Transverse colon (tissue), 4 donors: ENCODE measurements around the gene KMT2C. TPM values are rescaled to one million over a fixed set of nuclear protein-coding genes. Genes with fewer than 3 reads are reported as not detected.

Experiments used
- DNase-seq: peaks from one replicate; pipeline ENCODE4 v3.0.0-alpha.2; 2019
- H3K27ac ChIP-seq, 4 donors: fragments of 200-600 bp; sonication (generic); 2 replicates each; pipeline ENCODE4 v1.5.1; 2016 to 2018; ENCODE audit warnings: inconsistent platforms in 4 of 4
- H3K27me3 ChIP-seq: fragments of 200-600 bp; sonication (generic); 2 replicates; pipeline ENCODE4 v1.5.1; 2017; ENCODE audit warnings: inconsistent platforms
- H3K36me3 ChIP-seq, 4 donors: fragments of 200-600 bp; sonication (generic); 2 replicates each; pipeline ENCODE4 v1.5.1; 2017 to 2019; ENCODE audit warnings: inconsistent platforms in 4 of 4
- H3K4me1 ChIP-seq, 4 donors: fragments of 200-600 bp; sonication (generic); 2 replicates each; pipeline ENCODE4 v1.5.1; 2017 to 2020; ENCODE audit warnings: inconsistent platforms in 4 of 4
- H3K4me3 ChIP-seq, 4 donors: fragments of 200-600 bp; sonication (generic); 1 replicate in 1 of 4; 2 replicates in 3 of 4; pipeline versions ENCODE4 v1.5.1 to v1.6.1; 2017 to 2019; ENCODE audit warnings: inconsistent platforms in 4 of 4
- H3K9me3 ChIP-seq, 2 donors: fragments of 200-600 bp; sonication (generic); 2 replicates each; pipeline ENCODE4 v1.5.1; 2017 to 2019; ENCODE audit warnings: inconsistent platforms in 2 of 2
- CTCF ChIP-seq, 5 experiments: fragments of 200-600 bp in 3 of 5; fragments of 450-650 bp in 2 of 5; sonication (generic) in 3 of 5; IDR thresholded peaks; 1 replicate in 2 of 5; 2 replicates in 3 of 5; pipeline ENCODE4 v1.5.1; 2016 to 2017; ENCODE audit warnings: antibody characterized with exemption in 5 of 5, inconsistent platforms in 3 of 5, mild to moderate bottlenecking in 2 of 5, moderate library complexity in 1 of 5
- EP300 ChIP-seq: sonication (generic); formaldehyde crosslinking; IDR thresholded peaks from one replicate; pipeline ENCODE4 v1.6.1; 2017; ENCODE audit warnings: antibody characterized with exemption, low read depth
- POLR2A ChIP-seq: fragments of 450-650 bp; IDR thresholded peaks from one replicate; pipeline ENCODE4 v1.6.1; 2016; ENCODE audit warnings: antibody characterized with exemption, mild to moderate bottlenecking, moderate library complexity
- POLR2AphosphoS5 ChIP-seq, 3 donors: sonication (generic); formaldehyde crosslinking; IDR thresholded peaks; one replicate each; pipeline ENCODE4 v1.6.1; 2016; ENCODE audit warnings: antibody characterized with exemption in 3 of 3
- WGBS, 2 donors: methylation state at CpG; one replicate each; pipeline ENCODE4 v1.1.5; 2018; ENCODE audit warnings: low coverage in 1 of 2; 5-methylcytosine and 5-hydroxymethylcytosine counted together
- in situ Hi-C, 4 donors: fragments of 200-750 bp; cut with MboI; loops; one replicate each; pipeline versions ENCODE4 v1.15.0 to v1.15.1; 2017; ENCODE audit warnings: low sequenced_read_pairs in 3 of 4, low pct_ligation_motif_present in 1 of 4, low pct_unique_long_range_greater_than_20kb in 1 of 4
- intact Hi-C: fragments of 100-400 bp; cut with DNase I; formaldehyde crosslinking; loops from one replicate; pipeline ENCODE4 v1.15.1; 2023; ENCODE audit warnings: low total_unique reads
- total RNA-seq, 4 donors: library from RNA; depleted of rRNA; stranded (reverse); fragments of >200 nt; gene quantifications; one replicate each; pipeline ENCODE4 v1.1.0, GENCODE V29; 2016

Gene KMT2C
- total RNA-seq, 4 donors from 2014 or later: 72.6 to 99.5 (median 83.8) TPM

GRCh38 chr7:152130658-152131590, 304.9 kb downstream of the KMT2C start:
- 95 to 96% methylated on average over 16 to 37 of the region's 37 CpGs for WGBS, 2 donors
- Histone ChIP-seq H3K4me1 (no peaks in the 10 kb centered on the region), H3K36me3 (peaks cover 0 to 18% (median 9%) of the 10 kb centered on the region in 4 donors), H3K27me3 (no peaks in the 10 kb centered on the region), H3K4me3 (no peak overlapping the region), H3K9me3 (no peaks in the 10 kb centered on the region), H3K27ac (no peak overlapping the region)
- no peak for TF ChIP-seq POLR2A
- TF ChIP-seq EP300: no peak
- no peak for TF ChIP-seq CTCF (IDR thresholded peaks at IDR 0.05)
- TF ChIP-seq POLR2AphosphoS5 (IDR thresholded peaks at IDR 0.05): no peak
- no peak for DNase-seq
- in situ Hi-C loops: no loop called here
- intact Hi-C loops: no loop called here

- 91 to 95% methylated on average over 7 of the region's 7 CpGs for WGBS, 2 donors
- in situ Hi-C loops: no loop called here
Observed at GRCh38 chr7:152129682-152130081, 306.1 kb downstream of the KMT2C start.

GRCh38 chr7:152128741-152129461, 306.9 kb downstream of the KMT2C start:
- 96 to 99% methylated on average over 15 to 60 of the region's 60 CpGs for WGBS, 2 donors
- in situ Hi-C loops (no loop called here), intact Hi-C loops (no loop called here)
- DNase-seq: no peak
- Histone ChIP-seq H3K27ac (no peak overlapping the region), H3K36me3 (peaks cover 0 to 32% (median 14%) of the 10 kb centered on the region in 4 donors), H3K9me3 (peaks cover 0 to 6% of the 10 kb centered on the region in 2 donors), H3K27me3 (no peaks in the 10 kb centered on the region), H3K4me3 (no peak overlapping the region), H3K4me1 (no peaks in the 10 kb centered on the region)
- no peak for TF ChIP-seq POLR2AphosphoS5 (IDR thresholded peaks at IDR 0.05)
- TF ChIP-seq EP300: no peak
- no peak for TF ChIP-seq POLR2A
- TF ChIP-seq CTCF (IDR thresholded peaks at IDR 0.05): no peak

More at GRCh38 chr7:152129682-152130081, 306.1 kb downstream of the KMT2C start:
- H3K4me3 ChIP-seq: no peak overlapping the region
- peaks cover 0 to 25% (median 10%) of the 10 kb centered on the region in 4 donors for H3K36me3 ChIP-seq
- peaks cover 0 to 4% of the 10 kb centered on the region in 2 donors for H3K9me3 ChIP-seq
- no peak for TF ChIP-seq POLR2A
- TF ChIP-seq POLR2AphosphoS5 (IDR thresholded peaks at IDR 0.05): no peak
- TF ChIP-seq EP300: no peak
- TF ChIP-seq CTCF (IDR thresholded peaks at IDR 0.05): no peak
- DNase-seq: no peak
- H3K4me1 ChIP-seq: no peaks in the 10 kb centered on the region
- H3K27me3 ChIP-seq: no peaks in the 10 kb centered on the region
- no peak overlapping the region for H3K27ac ChIP-seq
- intact Hi-C loops: no loop called here

- DNase-seq: no peak
- in situ Hi-C loops (no loop called here), intact Hi-C loops (no loop called here)
- H3K4me1 ChIP-seq: no peaks in the 10 kb centered on the region
- H3K27ac ChIP-seq: no peak overlapping the region
- WGBS, 2 donors: 95 to 100% methylated on average over 1 to 20 of the region's 20 CpGs
- TF ChIP-seq CTCF (IDR thresholded peaks at IDR 0.05): no peak
- no peak for TF ChIP-seq POLR2AphosphoS5 (IDR thresholded peaks at IDR 0.05)
- no peak for TF ChIP-seq EP300
- no peak for TF ChIP-seq POLR2A
- no peak overlapping the region for H3K4me3 ChIP-seq
- peaks cover 0 to 37% (median 15%) of the 10 kb centered on the region in 4 donors for H3K36me3 ChIP-seq
- no peaks in the 10 kb centered on the region for H3K27me3 ChIP-seq
- peaks cover 0 to 6% of the 10 kb centered on the region in 2 donors for H3K9me3 ChIP-seq
Observed at GRCh38 chr7:152128252-152128651, 307.6 kb downstream of the KMT2C start.
